GM12878 (cell line): ENCODE data around the gene RNASEL. TPM values are rescaled to one million over a fixed set of nuclear protein-coding genes. Genes with fewer than 3 reads are reported as not detected.
A peak's percentile ranks its signal among the peaks of the same experiment; 100 is the strongest.

ENCODE experiments used
- ATAC-seq: fragments of 200-7000 bp; cut with Tn5 transposase; 3 replicates; pipeline ENCODE4 v1.9.1; 2020; ENCODE audit warnings: mild to moderate bottlenecking, moderate library complexity
- BruUV-seq: library from RNA; stranded (reverse); fragments of 400-500 nt; replicated peaks from 2 replicates; lab custom pipeline; 2021; lab: Mats Ljungman, UMichigan
- CTCF ChIA-PET: fragments of 300-600 bp; sonication (Branson Sonifier 250); formaldehyde crosslinking; extraction: SDS; loops from one replicate; lab custom pipeline; 2021; ENCODE audit warnings: inconsistent platforms; lab: Yijun Ruan, JAX
- POLR2A ChIA-PET: fragments of 350-600 bp; formaldehyde crosslinking; extraction: SDS; loops from one replicate; lab custom pipeline; 2021; ENCODE audit warnings: inconsistent platforms; lab: Charles Lee
- RAD21 ChIA-PET: fragments of 300-600 bp; sonication (Branson Sonifier 250); formaldehyde crosslinking; loops from one replicate; lab custom pipeline; 2023; ENCODE audit warnings: antibody characterized with exemption; ENCODE audit not compliant: unreplicated experiment; lab: Charles Lee
- SMC1A ChIA-PET: fragments of 300-600 bp; sonication (Branson Sonifier 250); formaldehyde crosslinking; loops from one replicate; lab custom pipeline; 2023; ENCODE audit not compliant: unreplicated experiment, uncharacterized antibody; lab: Charles Lee
- DNase-seq: peaks from one replicate; pipeline ENCODE4 v3.0.0-alpha.2; 2011; ENCODE audit warnings: low read depth, low spot score
- FAIRE-seq: peaks from 3 replicates; lab custom pipeline; 2011; peaks lifted over from hg19 to GRCh38; lab: Jason Lieb, UNC
- H2AFZ ChIP-seq: 2 replicates; pipeline ENCODE4 v1.6.0; 2011; ENCODE audit warnings: low read depth, low read length, control low read depth; ENCODE audit not compliant: control insufficient read depth
- H3K27ac ChIP-seq: 2 replicates; pipeline ENCODE4 v1.5.1; 2011; ENCODE audit warnings: control low read depth; ENCODE audit not compliant: control insufficient read depth, insufficient read depth
- H3K27me3 ChIP-seq, 2 experiments: replicated peaks in 1 of 2; 2 replicates each; pipeline versions ENCODE4 v1.6.0 to v1.6.1; 2011; ENCODE audit warnings: low read length in 1 of 2; ENCODE audit not compliant: control insufficient read depth in 2 of 2, insufficient read depth in 2 of 2
- H3K36me3 ChIP-seq, 2 experiments: 2 replicates each; pipeline ENCODE4 v1.5.1; 2011; ENCODE audit warnings: low read length in 1 of 2; ENCODE audit not compliant: control insufficient read depth in 2 of 2, insufficient read depth in 2 of 2
- H3K4me1 ChIP-seq: 2 replicates; pipeline ENCODE4 v1.6.1; 2011; ENCODE audit warnings: mild to moderate bottlenecking, low read length, moderate library complexity, mixed read lengths; ENCODE audit not compliant: control insufficient read depth, insufficient read depth
- H3K4me2 ChIP-seq: 2 replicates; pipeline ENCODE4 v1.6.0; 2011; ENCODE audit warnings: control low read depth; ENCODE audit not compliant: control insufficient read depth, insufficient read depth
- H3K4me3 ChIP-seq: fragments of 200-600 bp; sonication (generic); 2 replicates; pipeline ENCODE4 v1.5.1; 2016
- H3K79me2 ChIP-seq: 2 replicates; pipeline ENCODE4 v1.6.0; 2011; ENCODE audit warnings: low read length; ENCODE audit not compliant: control insufficient read depth, insufficient read depth
- H3K9ac ChIP-seq: 2 replicates; pipeline ENCODE4 v1.8.0; 2011; ENCODE audit warnings: low read length, control low read depth, mixed read lengths; ENCODE audit not compliant: control insufficient read depth, insufficient read depth
- H3K9me3 ChIP-seq: replicated peaks from 3 replicates; pipeline ENCODE4 v1.5.1; 2011; ENCODE audit warnings: mild to moderate bottlenecking, low read length; ENCODE audit not compliant: control insufficient read depth, insufficient read depth
- H4K20me1 ChIP-seq: 2 replicates; pipeline ENCODE4 v1.6.0; 2011; ENCODE audit not compliant: control insufficient read depth, insufficient read depth
- ATF2 ChIP-seq: IDR thresholded peaks from 2 replicates; pipeline ENCODE4 v1.6.1; 2012; ENCODE audit warnings: low read length, inconsistent platforms
- CHD2 ChIP-seq: IDR thresholded peaks from 2 replicates; pipeline ENCODE4 v1.6.1; 2011; ENCODE audit warnings: low read depth, low read length, improper control_type of control experiment, borderline replicate concordance
- CREM ChIP-seq: IDR thresholded peaks from 2 replicates; pipeline ENCODE4 v1.6.1; 2014; ENCODE audit warnings: antibody characterized with exemption, low read depth
- E4F1 ChIP-seq: fragments of 450-650 bp; IDR thresholded peaks from 2 replicates; pipeline ENCODE4 v1.6.1; 2018; ENCODE audit warnings: borderline replicate concordance, mild to moderate bottlenecking; ENCODE audit not compliant: partially characterized antibody
- EZH2 ChIP-seq: IDR thresholded peaks from 2 replicates; pipeline ENCODE4 v1.6.1; 2012; ENCODE audit warnings: low read depth, mild to moderate bottlenecking, control low read depth, inconsistent platforms, low read length, borderline replicate concordance; ENCODE audit not compliant: control insufficient read depth
- HSF1 ChIP-seq: fragments of 150-350 bp; IDR thresholded peaks from 2 replicates; pipeline ENCODE4 v1.6.1; 2014; ENCODE audit warnings: mild to moderate bottlenecking, low read depth, low read length
- LARP7 ChIP-seq: fragments of 450-650 bp; IDR thresholded peaks from 2 replicates; pipeline ENCODE4 v1.6.1; 2017; ENCODE audit warnings: mild to moderate bottlenecking
- MYC ChIP-seq: IDR thresholded peaks from 2 replicates; pipeline ENCODE4 v1.6.1; 2011; ENCODE audit warnings: mild to moderate bottlenecking, low read length, moderate library complexity, inconsistent platforms; ENCODE audit not compliant: insufficient read depth, insufficient replicate concordance, insufficient read length, severe bottlenecking
- PML ChIP-seq: IDR thresholded peaks from 2 replicates; pipeline ENCODE4 v1.6.1; 2012; ENCODE audit warnings: low read length, inconsistent platforms
- POLR2AphosphoS2 ChIP-seq: IDR thresholded peaks from 2 replicates; pipeline ENCODE4 v1.6.1; 2011; ENCODE audit warnings: low read depth, mild to moderate bottlenecking, low read length, improper control_type of control experiment, moderate library complexity
- POLR2AphosphoS5 ChIP-seq: IDR thresholded peaks from 2 replicates; pipeline ENCODE4 v1.6.1; 2011; ENCODE audit warnings: mild to moderate bottlenecking, low read length, inconsistent platforms
- RBBP5 ChIP-seq: fragments of 200-600 bp; sonication (generic); conservative IDR thresholded peaks from 2 replicates; pipeline ENCODE4 v1.6.1; 2016
- SIN3A ChIP-seq: IDR thresholded peaks from 2 replicates; pipeline ENCODE4 v1.6.1; 2012; ENCODE audit warnings: low read depth, low read length, improper control_type of control experiment
- SMAD5 ChIP-seq: IDR thresholded peaks from 2 replicates; pipeline ENCODE4 v1.6.1; 2016; ENCODE audit warnings: antibody characterized with exemption, low read depth
- SPI1 ChIP-seq: IDR thresholded peaks from 2 replicates; pipeline ENCODE4 v1.6.1; 2011; ENCODE audit warnings: low read depth, mild to moderate bottlenecking, low read length, moderate library complexity, borderline replicate concordance; ENCODE audit not compliant: insufficient read depth
- TCF7 ChIP-seq: IDR thresholded peaks from 2 replicates; pipeline ENCODE4 v1.6.1; 2014; ENCODE audit warnings: antibody characterized with exemption, borderline replicate concordance
- YY1 ChIP-seq: IDR thresholded peaks from 2 replicates; pipeline ENCODE4 v1.6.1; 2011; ENCODE audit warnings: low read depth, mild to moderate bottlenecking, low read length
- WGBS: methylation state at CpG from one replicate; pipeline ENCODE4 v1.1.6; 2016; ENCODE audit warnings: low lambda C conversion rate; ENCODE audit not compliant: insufficient replicate concordance, insufficient coverage; ENCODE audit errors: missing lambda C conversion rate; 5-methylcytosine and 5-hydroxymethylcytosine counted together
- in situ Hi-C: fragments of 300-500 bp; cut with MboI; formaldehyde crosslinking; loops from 9 replicates; pipeline ENCODE4 v1.14.3; 2018; ENCODE audit warnings: mixed read lengths
- intact Hi-C: fragments of 100-400 bp; cut with micrococcal nuclease; formaldehyde crosslinking; loops from one replicate; pipeline ENCODE4 v1.14.2; 2022; ENCODE audit not compliant: unreplicated experiment
- polyA plus RNA-seq, 11 experiments: library from polyadenylated mRNA; depleted of rRNA in 4 of 11; unstranded in 6 of 11; stranded (reverse) in 5 of 11; fragments of >200 nt; fragmentation: Nextera tagmentation in 4 of 11; fragmentation: Illumina TruSeq in 1 of 11; extraction: Ambion mirVana in 4 of 11; extraction: Trizol in 1 of 11; gene quantifications; 1 replicate in 1 of 11; 2 replicates in 10 of 11; pipeline versions ENCODE4 v1.2.1 to v1.2.3, GENCODE V29; 2011 to 2016; ENCODE audit warnings: inconsistent platforms in 2 of 11, missing spikeins in 2 of 11, low read depth in 1 of 11
- total RNA-seq, 4 experiments: library from RNA; depleted of rRNA in 3 of 4; stranded (reverse); fragments of >200 nt in 3 of 4; fragmentation: Illumina TruSeq in 1 of 4; extraction: Trizol in 1 of 4; gene quantifications; 2 replicates each; pipeline versions ENCODE4 v1.2.1 to v1.2.3, GENCODE V29; 2013 to 2021

RNASEL gene
- total and polyA plus RNA-seq, 10 of the 15 experiments (the other 5 are each of a cell fraction or from before 2014, with no cell fraction given), result 3.0 to 10.8 (median 5.0) TPM

- no peak for TF ChIP-seq E4F1
- TF ChIP-seq LARP7, result 0 out of 2 replicates have a peak, but pooled peaks have one; percentile 23
- no peak for TF ChIP-seq CHD2
These were observed 10.3 kb upstream of the RNASEL start (continued) for GRCh38 chr1:182599339-182599738.

- no peak for DNase-seq
- Histone ChIP-seq H3K4me2 (no peak overlapping the region), H3K4me3 (no peak overlapping the region), H3K79me2 (peaks cover 27% of the 10 kb centered on the region), H4K20me1 (no peaks in the 10 kb centered on the region; the same call in 1 of the 2 replicates), H3K9me3 (no peaks in the 10 kb centered on the region), H3K36me3 (peaks cover 11 to 24% of the 10 kb centered on the region in 2 experiments; a peak in 3 of 4 replicates), H2AFZ (no peak overlapping the region), H3K27me3 (no peaks in the 10 kb centered on the region), H3K9ac (no peak overlapping the region), H3K27ac (no peak overlapping the region), H3K4me1 (peaks cover 7% of the 10 kb centered on the region)
- SMC1A ChIA-PET, result interaction anchor here (0.7 to 28.0 kb wide), 13 partner anchors 10 to 514 kb away, joined by 3 to 1145 read pairs (median 4); partner anchors contain the start of genes NPL and RNASEL
- 75% methylated on average over 5 of the region's 5 CpGs for WGBS
- CTCF ChIA-PET, result interaction anchor here (0.8 to 37.4 kb wide), 19 partner anchors 9 to 455 kb away, joined by 3 to 1888 read pairs (median 4); partner anchors contain the start of genes NPL and RNASEL
- RAD21 ChIA-PET, result interaction anchor here (0.8 to 23.0 kb wide), 11 partner anchors 9 to 192 kb away, joined by 3 to 946 read pairs (median 3); partner anchors contain the start of gene RNASEL
- intact Hi-C loops, result loop anchor here (5.0 kb wide), 1 partner anchor 511 kb away; no protein-coding TSS in a partner anchor
- BruUV-seq, result no TSS peak
- ATAC-seq, result no peak
- in situ Hi-C loops, result loop anchor here (5.0 to 10.0 kb wide), 2 partner anchors 153 to 189 kb away; partner anchors contain the start of gene NPL
- no peak for FAIRE-seq
- POLR2A ChIA-PET, result interaction anchor here (0.8 to 4.6 kb wide), 4 partner anchors 25 to 188 kb away, joined by 3 to 34 read pairs (median 3); no protein-coding TSS in a partner anchor
- TF ChIP-seq CREM (no peak), HSF1 (no peak), ATF2 (0 out of 2 replicates have a peak, but pooled peaks have one; percentile 16), MYC (no peak), YY1 (no peak), POLR2AphosphoS2 (peak; percentile 36), POLR2AphosphoS5 (no peak; the same call in 1 of the 2 replicates), PML (peak; percentile 11; the same call in 1 of the 2 replicates), SMAD5 (peak; percentile 38; the same call in 1 of the 2 replicates), TCF7 (no peak), SPI1 (peak; percentile 51; the same call in 1 of the 2 replicates), EZH2 (no peak), RBBP5 (no peak), SIN3A (no peak)
These were observed 9.2 kb upstream of the RNASEL start for GRCh38 chr1:182598296-182598695.
